HG03095 (cell line): ENCODE results near the gene SDK1.
"Not testable (repeated sequence)": the region's sequence is repeated elsewhere in the genome, so short reads cannot be mapped to it uniquely, and the experiment has no call there.

Source experiments
- ATAC-seq: cut with Tn5 transposase; IDR thresholded peaks from one replicate; pipeline ENCODE4 v1.9.1; 2021; ENCODE audit warnings: moderate library complexity; ENCODE audit not compliant: unreplicated experiment

The SDK1 gene

GRCh38 chr7:4245135-4245865 is 944.2 kb downstream of the SDK1 start:
- no peak for ATAC-seq

GRCh38 chr7:4245866-4246470 is 944.9 kb downstream of the SDK1 start:
- no peak for ATAC-seq

- no peak for ATAC-seq
Observed at GRCh38 chr7:4246536-4246935, 945.5 kb downstream of the SDK1 start.

- ATAC-seq: no peak
Observed at GRCh38 chr7:4247106-4247876, 946.2 kb downstream of the SDK1 start.

- ATAC-seq: no peak
Observed at GRCh38 chr7:4248295-4248694, 947.2 kb downstream of the SDK1 start.

GRCh38 chr7:4249241-4249640 is 948.2 kb downstream of the SDK1 start:
- ATAC-seq: no peak

- no peak for ATAC-seq
Observed at GRCh38 chr7:4255336-4255735, 954.3 kb downstream of the SDK1 start.

- ATAC-seq: no peak
Observed at GRCh38 chr7:4256286-4256685, 955.2 kb downstream of the SDK1 start.

- ATAC-seq: no peak
Observed at GRCh38 chr7:4257146-4258111, 956.4 kb downstream of the SDK1 start.

GRCh38 chr7:4260116-4260515 is 959.1 kb downstream of the SDK1 start:
- ATAC-seq: not testable (repeated sequence)

- no peak for ATAC-seq
Observed at GRCh38 chr7:4260867-4261600, 960.0 kb downstream of the SDK1 start.

- no peak for ATAC-seq
Observed at GRCh38 chr7:4261601-4261960, 960.5 kb downstream of the SDK1 start.

GRCh38 chr7:4264206-4264605 is 963.2 kb downstream of the SDK1 start:
- not testable (repeated sequence) for ATAC-seq

- no peak for ATAC-seq
Observed at GRCh38 chr7:4265066-4265465, 964.0 kb downstream of the SDK1 start.

GRCh38 chr7:4265676-4266075 is 964.6 kb downstream of the SDK1 start:
- ATAC-seq: no peak

GRCh38 chr7:4266270-4267040 is 965.4 kb downstream of the SDK1 start:
- no peak for ATAC-seq

- ATAC-seq: no peak
Observed at GRCh38 chr7:4267341-4268039, 966.4 kb downstream of the SDK1 start.

- no peak for ATAC-seq
Observed at GRCh38 chr7:4268040-4268965, 967.3 kb downstream of the SDK1 start.
